NOMO-1 (cell line): ENCODE data around the gene CRK.

ENCODE experiments used
- DNase-seq, 2 experiments: peaks; one replicate each; lab custom pipeline; 2025; ENCODE audit not compliant: unreplicated experiment in 2 of 2; lab: John Stamatoyannopoulos, UW

Gene CRK

DNA sequence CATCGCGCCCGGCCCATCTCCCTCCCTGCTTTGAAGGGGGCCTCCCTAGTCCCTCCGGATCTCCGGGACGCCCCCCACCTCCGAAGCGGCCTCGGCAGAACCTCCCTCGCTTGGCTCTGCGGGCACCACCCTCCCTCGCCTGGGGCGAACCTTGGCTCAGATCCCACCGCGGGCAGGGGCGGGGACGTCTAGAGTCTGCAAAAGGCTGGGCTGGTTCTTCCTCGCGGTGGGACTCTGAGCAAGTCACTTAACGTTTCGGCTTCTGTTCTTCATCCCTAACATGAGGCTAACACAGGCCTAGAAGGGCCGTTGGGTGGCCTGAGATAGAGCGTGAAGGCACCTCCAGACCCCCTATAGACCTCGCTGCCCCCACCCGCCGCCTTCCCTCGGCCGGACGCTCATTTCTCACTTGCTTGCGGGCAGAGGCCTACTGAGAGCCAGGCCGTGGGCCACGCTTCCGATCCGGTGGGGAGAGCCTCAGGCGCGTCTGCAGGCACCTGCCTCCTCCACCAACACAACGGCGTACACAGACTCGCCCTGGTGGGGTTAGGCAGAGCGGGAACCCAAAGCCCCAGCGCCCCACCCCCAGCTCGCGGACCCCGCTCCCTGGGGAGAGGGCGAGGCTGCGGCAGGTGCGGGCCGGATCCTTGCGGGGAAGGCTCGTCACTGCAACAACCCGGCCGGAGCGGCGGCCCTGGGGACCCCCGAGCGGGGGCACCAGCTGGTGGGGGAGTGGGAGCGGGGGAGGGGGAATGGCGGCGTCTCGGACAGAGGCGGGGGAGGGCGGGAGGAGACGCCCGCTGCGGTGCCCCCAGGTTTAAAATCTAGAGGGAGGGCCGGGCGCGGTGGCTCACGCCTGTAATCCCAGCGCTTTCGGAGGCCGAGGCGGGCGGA lies 31.0 kb upstream of the CRK start:
- no peak for DNase-seq

DNA sequence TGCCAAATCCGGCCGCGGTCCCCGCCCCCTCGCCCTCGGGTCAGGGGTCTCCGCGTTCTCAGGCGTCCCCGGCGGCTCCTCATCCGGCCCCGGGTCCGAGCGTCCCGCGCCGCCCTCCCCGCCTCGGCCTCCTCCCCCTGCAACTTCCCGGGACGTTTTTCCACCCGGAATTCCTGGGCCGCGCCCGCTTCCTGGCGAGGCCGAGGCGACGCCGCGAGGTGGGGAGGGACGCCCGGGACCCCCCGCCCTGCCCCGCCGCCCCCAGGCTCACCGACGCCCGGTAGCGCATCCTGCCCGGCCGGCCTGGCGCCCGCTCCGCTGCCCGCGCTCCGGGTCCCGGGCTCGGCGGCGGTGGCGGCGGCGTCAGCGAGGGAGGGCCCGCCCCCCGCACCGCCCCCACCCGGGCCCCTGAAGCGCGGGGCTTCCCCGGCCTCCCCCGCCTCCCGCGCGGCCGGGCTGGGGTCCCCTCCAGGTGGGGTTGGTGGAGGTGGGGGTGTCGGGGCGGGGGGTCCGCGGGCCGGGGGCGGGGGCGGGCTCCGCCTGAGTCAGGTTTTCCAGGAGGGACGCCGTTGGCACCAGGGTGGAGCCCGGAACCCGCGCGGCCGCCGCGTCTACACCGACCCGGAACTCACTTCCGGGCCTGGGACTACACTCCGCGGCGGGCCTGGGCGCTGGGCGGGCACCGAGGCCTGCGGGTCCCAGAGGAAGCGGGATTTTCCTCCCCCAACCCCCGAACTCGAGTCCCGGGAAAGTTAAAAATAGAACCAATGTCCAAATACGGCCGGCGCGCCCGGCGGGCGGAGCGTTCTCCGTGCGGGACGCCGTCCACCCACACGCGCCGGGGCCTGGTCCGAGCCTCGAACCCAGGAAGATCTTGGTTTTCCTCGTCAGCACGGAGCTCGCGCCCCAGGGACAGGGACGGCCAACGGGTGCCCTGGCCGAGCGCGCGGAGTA lies 29.7 kb upstream of the CRK start:
- peak in 1 of 2 experiments; percentile 28 for DNase-seq

DNA sequence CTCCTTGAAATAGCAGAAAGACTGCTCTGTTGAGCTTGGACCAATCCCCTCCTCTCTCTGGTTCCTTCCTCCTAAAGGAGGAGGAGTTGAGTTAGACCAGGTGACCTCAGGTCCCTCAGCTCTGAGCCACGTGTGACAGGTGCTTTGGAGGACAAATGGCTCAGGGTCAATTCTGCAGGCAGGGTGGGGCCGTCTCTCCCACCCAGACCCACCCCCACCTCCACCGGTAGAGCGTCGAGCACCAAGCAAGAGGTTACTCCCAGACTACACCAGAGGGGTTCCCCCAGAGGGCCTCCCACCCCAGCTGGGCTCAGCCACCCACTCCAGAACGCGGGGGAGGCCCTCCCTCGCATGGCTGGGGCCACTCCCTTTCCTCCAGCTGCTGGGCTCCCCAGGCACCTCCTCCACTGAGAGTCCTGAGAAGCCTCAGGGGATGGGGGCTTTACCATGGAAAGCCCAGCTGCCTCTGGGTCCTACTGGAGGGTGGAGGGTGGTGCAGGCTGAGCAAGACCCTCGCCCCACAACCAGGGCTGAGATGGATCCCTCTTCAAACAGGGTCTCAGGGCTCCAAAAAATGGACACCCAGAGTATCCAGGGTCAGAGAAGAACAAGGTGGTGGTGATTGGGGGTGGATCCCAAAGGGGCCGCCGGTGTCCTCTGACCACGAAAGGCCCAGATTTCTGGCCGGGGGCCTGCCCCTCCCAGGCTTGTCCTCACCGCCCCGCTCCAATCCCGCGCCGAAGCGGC lies 28.8 kb upstream of the CRK start:
- peak; percentile 40 to 44 for DNase-seq

DNA sequence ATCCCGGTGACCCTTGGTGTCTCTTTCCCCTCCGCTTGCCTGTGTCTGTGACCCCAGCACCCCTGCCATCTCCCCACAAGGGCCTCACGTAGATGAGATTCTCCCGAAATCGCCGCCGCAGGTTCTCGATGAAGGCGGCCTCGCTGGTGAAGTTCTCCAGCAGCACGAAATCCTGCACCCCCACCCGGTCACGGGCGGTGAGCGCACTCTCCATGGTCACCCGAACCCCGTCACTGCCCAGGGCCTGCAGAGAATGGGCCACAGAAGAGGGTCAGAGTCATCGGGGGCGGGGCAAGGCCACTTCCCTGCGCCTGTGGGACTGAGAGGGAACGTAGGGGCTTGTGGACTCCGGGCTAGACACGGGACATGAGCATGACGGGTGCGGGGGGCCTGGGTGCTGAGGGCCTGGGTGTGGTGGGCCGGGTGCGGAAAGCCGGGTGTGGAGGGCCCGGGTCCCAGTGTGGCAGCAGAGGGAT lies 28.1 kb upstream of the CRK start:
- no peak for DNase-seq

DNA sequence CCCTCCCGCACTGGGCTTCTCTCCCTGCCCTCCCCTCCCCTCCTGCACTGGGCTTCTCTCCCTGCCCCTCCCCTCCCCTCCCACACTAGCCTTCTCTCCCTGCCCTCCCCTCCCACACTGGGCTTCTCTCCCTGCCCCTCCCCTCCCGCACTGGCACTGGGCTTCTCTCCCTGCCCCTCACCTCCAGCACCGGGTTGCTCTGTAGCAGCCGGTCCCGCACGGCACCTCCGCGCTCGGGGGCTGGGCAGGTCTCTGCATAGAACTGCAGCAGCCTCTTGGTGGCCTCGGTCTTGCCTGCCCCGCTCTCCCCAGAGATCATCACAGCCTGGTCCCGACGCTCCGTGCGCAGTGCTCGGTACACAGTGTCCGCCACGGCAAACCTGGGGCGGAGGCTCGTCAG lies 26.6 kb upstream of the CRK start:
- DNase-seq = no peak

DNA sequence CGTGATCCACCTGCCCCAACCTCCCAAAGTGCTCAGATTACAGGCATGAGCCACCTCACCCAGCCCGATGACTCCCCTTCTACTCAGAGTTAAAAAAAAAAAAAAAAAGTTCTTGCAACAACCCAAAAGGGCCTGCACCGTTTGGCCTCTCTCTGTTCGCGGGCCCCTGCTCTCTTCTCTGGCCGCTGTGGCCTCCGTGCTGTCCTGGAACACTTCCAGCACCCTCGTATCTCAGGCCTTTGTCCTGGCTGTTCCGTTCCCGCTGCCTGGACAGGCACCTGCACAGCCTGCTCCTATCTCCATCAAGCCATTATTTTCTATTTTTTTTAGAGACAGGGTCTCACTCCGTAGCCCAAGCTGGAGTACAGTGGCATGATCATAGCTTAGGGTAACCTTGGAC lies 25.7 kb upstream of the CRK start:
- no peak for DNase-seq

DNA sequence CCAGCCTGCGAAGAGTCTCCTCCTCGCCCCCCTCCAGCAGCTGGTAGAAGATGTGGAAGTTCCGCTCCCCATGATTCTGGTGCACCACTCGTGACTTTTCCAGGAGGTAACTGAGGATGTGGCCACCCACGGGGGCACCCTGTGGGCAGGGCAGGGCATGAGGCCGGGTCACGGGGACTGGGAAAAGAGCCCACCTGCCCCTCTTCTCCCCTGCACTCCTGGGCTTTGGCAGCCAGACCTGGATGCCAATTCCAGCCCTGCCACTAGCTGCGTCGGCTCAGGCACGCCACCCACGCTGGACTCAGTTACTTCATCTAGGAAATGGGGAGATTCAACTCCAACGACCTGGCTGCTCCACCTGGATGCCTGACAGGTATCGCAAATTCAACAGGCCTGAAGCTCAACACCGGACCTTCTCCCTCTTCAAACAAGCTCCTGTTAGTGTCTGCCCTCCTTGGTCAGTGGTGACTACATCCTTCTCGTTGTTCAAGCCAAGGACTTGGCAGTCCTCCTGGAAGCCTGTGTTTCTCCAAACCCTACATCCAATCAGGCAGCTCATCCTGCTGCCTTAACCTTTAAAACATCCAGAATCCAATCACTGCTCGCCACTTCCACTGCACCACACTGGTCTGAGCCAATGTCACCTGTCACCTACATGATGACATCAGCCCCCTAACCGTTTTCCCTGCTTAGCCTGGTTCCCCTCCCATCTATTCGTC lies 24.9 kb upstream of the CRK start:
- DNase-seq = no peak

DNA sequence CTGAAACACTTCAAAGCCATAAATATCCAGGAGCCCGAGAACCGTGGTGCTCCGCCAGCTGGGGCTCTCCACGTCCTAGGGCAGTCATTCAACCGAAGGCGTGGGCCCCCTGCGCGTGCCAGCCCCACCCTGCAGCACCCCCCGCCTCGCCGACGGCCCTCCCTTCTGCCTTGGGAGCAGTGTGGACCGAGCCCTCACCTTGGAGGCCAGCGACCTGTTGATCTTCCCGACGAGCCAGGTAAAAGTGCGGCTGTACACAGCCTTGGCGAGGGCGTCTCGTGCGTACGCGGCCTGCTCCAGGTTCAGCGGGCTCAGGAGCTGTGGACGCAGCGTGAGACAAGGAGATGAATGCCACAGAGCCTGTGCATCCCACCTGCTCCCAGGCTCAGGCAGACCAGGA lies 22.4 kb upstream of the CRK start:
- no peak for DNase-seq

DNA sequence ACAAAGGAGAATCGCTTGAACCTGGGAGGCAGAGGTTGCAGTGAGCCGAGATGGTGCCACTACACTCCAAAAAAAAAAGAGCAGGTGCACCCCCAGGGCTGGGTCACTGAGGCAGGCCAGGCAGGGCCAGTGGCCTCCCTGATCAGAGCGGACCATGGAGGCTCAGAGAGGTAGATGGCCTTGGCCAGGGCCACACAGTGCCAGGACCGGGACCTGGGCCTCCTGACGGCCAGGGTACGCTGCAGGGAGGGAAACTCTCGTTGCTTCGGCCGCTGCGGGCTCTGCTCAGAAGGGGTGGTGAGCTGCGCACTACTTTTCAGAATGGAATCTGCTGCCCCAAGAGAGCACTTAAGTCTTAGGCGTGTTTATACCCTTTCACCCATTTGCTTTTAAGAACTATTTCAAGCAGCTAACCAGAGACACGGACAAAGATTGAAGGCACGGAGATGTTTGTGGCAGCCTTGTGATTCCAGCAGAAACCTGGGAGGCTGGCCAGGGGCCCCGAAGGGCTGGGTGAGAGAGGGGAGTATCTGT lies 19.4 kb upstream of the CRK start:
- no peak for DNase-seq

DNA sequence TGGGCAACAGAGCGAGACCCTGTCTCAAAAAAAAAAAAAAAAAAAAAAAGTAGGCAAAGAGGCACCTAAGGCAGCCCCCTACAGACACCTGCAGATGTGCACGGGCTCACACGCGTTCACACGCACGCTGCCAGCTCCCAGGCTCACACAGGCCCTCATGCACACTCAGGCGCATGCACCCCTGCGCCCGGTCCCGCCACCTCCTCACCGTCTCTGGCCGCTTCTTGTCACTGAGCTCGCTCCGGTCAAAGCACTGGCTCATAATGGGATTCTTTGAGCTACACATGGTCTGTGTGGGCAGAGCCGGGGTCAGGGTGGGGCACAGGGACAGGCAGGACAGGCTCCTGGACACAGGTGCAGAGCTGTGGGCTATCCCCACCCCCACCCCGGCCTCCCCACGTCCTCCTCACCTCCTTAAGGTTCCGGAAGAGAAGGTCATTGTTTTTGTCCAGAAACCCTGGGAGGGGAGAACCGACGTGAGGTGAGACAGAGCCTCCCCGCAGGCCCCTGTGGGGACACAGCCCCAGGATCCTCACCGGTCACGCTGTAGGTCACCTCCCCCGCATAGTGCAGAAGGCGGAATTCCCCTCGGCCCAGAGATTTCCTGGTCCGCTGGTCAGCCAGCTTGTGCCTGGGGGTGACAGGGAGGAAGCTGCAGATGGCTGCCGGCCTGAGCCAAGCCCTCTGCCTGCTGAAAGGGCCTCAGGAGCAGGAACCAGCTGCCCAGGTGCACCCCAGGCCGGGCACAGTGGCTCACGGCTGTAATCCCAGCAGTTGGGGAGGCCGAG lies 18.6 kb upstream of the CRK start:
- DNase-seq = no peak

DNA sequence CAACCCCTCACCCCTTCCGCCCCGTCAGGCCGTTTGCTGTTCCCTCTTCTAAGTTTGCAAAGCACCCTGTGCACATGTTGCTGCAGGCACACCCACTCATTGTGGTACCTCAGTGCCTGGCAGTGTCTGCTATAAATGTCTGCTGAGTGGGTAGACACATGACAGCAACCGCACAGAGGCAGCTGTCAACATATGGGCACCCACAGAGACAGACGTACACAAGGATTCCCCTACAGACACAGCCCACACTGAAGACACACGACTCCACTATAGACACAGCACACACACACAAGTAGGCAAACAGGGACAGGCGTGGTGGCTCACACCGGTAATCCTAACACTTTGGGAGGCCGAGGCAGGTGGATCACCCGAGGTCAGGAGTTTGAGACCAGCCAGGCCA lies 17.8 kb upstream of the CRK start:
- no peak for DNase-seq

DNA sequence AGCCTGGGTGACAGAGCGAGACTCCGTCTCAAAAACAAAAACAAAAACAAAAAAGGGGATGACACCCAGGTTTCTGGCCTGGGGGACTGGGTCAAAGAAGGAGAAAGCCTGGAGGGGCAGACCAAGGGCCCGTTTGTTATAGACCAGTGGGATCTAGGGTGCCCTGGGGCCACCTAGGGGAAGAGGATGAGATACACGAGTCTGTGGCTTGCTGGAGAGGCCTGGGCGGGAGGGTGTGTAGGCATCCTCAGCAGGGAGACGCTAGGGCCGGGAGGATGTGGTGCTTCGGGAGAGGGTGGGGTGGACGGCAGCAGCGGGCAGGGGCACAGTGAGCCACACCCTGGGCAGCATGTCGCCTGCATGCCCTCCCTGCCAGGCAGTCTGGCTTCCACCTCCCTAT lies 17.1 kb upstream of the CRK start:
- DNase-seq = no peak

DNA sequence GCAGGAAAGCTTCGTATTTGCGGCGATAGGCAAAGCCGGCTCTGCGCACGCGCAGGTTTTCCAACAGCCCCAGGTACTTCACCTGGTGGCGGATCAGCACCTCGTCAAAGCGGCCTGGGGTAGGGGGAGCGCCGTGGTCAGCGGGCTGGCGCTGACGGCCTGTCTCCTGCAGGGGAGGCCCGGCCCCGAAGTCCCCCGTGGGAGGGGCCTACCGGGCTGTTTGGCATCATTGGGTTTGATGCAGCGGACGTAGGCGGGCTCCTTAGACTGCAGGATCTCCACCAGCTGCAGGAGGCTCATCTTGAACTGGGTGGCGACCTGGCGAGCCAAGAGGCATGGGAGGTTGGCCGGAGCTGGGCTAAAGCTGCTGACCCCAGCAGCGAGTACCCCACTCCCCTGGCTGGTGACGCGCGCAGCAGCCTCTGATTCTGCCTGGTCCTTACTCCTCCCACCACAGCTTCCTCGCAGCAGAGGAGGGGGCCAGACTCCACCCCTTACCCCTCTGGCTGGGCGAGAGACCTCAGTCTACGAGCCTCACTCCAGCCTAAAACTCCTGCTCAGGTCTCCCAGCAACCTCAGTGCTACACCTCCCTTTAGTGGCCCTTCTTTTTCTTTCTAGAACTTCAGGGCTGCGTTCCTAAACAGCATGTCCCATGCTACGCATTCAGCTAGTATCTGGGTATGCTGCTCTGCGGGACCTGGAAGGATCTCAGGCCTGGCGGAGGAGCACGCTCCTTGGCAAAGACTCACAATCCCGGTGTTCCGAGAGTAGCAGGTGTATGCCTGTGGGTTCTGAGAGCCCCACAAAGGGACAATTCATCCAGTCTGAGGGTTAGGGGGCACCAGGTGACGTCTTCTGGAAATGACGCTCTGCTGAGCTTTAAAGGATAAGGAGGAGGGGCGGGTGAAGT lies 16.1 kb upstream of the CRK start:
- DNase-seq = no peak

DNA sequence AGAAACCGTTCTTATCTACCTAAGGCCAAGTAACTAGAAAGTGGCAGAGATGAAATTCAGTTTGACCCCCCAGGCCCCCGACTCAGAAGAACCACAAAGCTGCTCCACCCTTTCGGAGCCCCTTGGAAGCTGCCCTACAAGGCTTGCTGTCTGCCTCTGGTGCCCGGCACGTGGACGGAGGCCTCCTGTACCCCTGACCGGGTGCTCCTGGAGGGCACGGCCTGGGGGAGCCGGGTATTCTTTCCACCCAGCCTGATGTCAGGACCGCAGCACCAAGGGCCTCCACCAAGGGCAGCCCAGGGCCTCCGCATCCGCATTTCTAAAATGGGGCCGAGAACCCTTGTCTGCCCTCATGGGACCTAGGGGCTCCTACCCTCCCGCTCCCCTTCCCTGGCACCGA lies 15.5 kb upstream of the CRK start:
- no peak for DNase-seq

DNA sequence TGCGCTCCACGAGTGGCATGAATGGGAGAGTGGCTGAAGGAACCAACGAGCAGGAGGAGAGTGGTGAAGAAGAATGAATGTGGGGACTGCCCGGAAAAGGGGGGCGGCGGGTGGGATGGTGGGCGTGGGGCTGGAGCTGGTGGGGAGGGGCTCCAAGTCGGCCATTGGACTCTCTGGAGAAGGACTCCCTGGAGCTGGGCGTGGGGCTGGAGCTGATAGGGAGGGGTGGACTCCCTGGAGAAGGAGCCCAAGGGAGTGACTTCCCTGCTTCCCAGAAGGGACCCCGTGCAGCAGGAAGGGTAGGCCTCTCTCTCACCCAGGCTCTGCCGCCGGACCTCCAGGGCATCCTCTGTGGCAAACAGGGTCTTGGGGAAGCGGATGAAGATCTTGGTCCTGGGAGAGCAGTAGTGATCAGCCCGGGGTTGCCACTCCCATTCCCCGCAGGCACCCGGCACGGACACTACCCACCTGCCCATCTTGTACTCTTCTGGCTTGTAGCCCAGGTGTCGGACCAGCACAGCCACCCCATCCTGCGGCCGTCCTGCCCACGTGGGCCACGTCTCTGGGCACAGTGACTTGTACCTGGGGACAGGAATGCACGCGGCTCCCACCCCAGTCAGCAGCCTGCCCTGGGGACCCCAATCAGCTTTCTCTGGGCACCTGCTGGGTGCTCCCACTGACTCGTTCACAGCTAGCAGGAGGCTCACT lies 14.9 kb upstream of the CRK start:
- no peak for DNase-seq

DNA sequence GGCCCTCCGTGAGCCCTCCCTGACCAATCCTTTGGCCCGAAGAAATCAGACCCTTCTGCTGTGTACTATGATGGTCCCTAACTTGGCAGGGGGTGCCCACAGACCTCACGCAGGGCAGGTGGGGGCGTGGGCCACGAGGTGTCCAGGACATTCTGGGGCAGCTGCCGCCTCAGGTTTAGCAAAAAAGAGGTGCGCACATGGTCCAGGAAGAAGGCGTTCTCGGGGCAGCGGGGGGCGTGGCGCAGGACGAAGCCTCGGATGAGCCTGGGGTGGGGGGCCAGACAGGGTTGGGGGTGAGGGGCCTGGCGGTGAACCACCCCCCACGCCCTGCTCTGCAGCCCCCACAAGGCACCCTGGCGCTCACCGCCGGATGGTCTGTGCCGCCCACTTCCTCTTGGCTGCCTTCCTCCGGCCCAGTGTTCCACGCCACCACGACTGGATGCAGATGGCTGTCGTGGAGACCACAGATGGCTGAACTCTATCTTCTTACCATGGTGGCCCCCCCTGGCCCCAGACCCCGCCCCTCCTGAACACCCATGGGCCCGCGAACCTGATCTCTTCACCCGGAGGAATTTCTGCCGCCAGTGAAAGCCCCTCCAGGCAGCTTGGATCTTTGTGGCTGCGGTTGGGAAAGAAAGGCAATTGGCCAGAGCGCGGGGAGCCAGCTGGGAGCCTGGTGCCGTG lies 14.2 kb upstream of the CRK start:
- no peak for DNase-seq

DNA sequence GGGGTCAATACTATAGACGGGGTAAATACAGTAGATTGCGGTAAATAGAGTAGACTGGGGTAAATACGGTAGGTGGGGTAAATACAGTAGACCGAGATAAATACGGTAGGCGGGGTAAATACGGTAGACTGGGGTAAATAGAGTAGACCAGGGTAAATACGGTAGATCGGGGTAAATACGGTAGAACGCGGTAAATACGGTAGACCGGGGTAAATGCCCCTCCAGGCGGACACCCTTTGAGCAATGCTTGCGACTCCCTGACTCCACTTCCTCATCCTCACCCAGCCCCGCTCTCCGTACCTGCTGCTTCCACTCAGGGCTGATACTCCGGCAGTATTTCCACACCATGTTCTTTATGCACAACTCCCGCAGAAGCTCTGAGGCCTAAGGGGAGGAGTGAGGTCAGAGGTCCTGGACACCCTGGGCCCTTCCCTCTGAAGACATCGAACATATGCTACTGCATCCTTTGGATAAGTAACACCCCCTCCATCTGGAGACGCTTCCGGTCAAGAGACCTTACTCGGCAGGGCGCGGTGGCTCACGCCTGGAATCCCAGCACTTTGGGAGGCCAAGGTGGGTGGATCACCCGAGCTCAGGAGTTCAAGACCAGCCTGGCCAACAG lies 13.3 kb upstream of the CRK start:
- DNase-seq = no peak
